K562 (cell line): ENCODE results near the gene LTA. TPM values are rescaled to one million over a fixed set of nuclear protein-coding genes. Genes with fewer than 3 reads are reported as not detected.

Experiments used
- ATAC-seq: fragments of 200-7000 bp; cut with Tn5 transposase; 3 replicates; pipeline ENCODE4 v1.9.1; 2020; ENCODE audit warnings: moderate library complexity
- BruUV-seq: library from RNA; stranded (reverse); fragments of 400-500 nt; replicated peaks from 2 replicates; lab custom pipeline; 2021; lab: Mats Ljungman, UMichigan
- CTCF ChIA-PET: fragments of 300-600 bp; formaldehyde crosslinking; extraction: SDS; loops from one replicate; lab custom pipeline; 2021; ENCODE audit warnings: low intra/inter-chr PET ratio; lab: Yijun Ruan, JAX
- POLR2A ChIA-PET: fragments of 300-600, 350-650 bp; sonication (Branson Sonifier 250); formaldehyde crosslinking; extraction: SDS; loops from one replicate; lab custom pipeline; 2021; ENCODE audit warnings: antibody characterized with exemption, inconsistent platforms; lab: Yijun Ruan, JAX
- DNase-seq, 4 experiments: peaks; one replicate each; pipeline versions ENCODE4 v3.0.0 to v3.0.0-alpha.2; 2011 to 2018; ENCODE audit warnings: low spot score in 3 of 4, mixed read lengths in 3 of 4; ENCODE audit errors: extremely low read depth in 1 of 4
- FAIRE-seq: peaks from 2 replicates; lab custom pipeline; 2011; peaks lifted over from hg19 to GRCh38; lab: Jason Lieb, UNC
- H2AFZ ChIP-seq: 2 replicates; pipeline ENCODE4 v1.6.0; 2011; ENCODE audit warnings: low read depth, low read length, control low read depth, inconsistent platforms
- H3K27ac ChIP-seq: fragments of 200-600 bp; 3 replicates; pipeline ENCODE4 v1.8.0; 2011; ENCODE audit warnings: low read depth, mild to moderate bottlenecking, control low read depth, inconsistent platforms, low read length, moderate library complexity, mixed read lengths; ENCODE audit errors: extremely low read depth
- H3K27me3 ChIP-seq, 2 experiments: fragments of 300-600 bp in 1 of 2; 2 replicates in 1 of 2; 3 replicates in 1 of 2; pipeline versions ENCODE4 v1.6.0 to v1.8.0; 2011; ENCODE audit warnings: inconsistent platforms in 2 of 2, low read length in 2 of 2, mild to moderate bottlenecking in 1 of 2, mixed read lengths in 1 of 2, moderate library complexity in 1 of 2; ENCODE audit not compliant: control insufficient read depth in 2 of 2, insufficient read depth in 2 of 2
- H3K36me3 ChIP-seq: fragments of 300-600 bp; 3 replicates; pipeline ENCODE4 v1.8.0; 2011; ENCODE audit warnings: mild to moderate bottlenecking, low read length, inconsistent platforms; ENCODE audit not compliant: control insufficient read depth, insufficient read depth
- H3K4me1 ChIP-seq, 2 experiments: fragments of 200-600 bp in 1 of 2; replicated peaks in 1 of 2; 2 replicates in 1 of 2; 3 replicates in 1 of 2; pipeline versions ENCODE4 v1.5.1 to v1.8.0; 2011; ENCODE audit warnings: inconsistent platforms in 2 of 2, low read length in 2 of 2, mild to moderate bottlenecking in 1 of 2, mixed read lengths in 1 of 2, moderate library complexity in 1 of 2; ENCODE audit not compliant: control insufficient read depth in 2 of 2, insufficient read depth in 2 of 2
- H3K4me2 ChIP-seq: 2 replicates; pipeline ENCODE4 v1.6.1; 2011; ENCODE audit warnings: low read length, control low read depth, inconsistent platforms, mixed read lengths; ENCODE audit not compliant: insufficient read depth
- H3K4me3 ChIP-seq: fragments of 200-600 bp; sonication (generic), shearing (Covaris generic); 2 replicates; pipeline ENCODE4 v1.5.1; 2016; ENCODE audit warnings: control low read depth, inconsistent platforms
- H3K79me2 ChIP-seq: fragments of 200-600 bp; 3 replicates; pipeline ENCODE4 v1.8.0; 2011; ENCODE audit warnings: low read length, inconsistent platforms; ENCODE audit not compliant: control insufficient read depth, insufficient read depth
- H3K9ac ChIP-seq, 2 experiments: 2 replicates each; pipeline versions ENCODE4 v1.6.0 to v1.6.1; 2011; ENCODE audit warnings: low read depth in 2 of 2, low read length in 2 of 2, control low read depth in 1 of 2, inconsistent platforms in 1 of 2, mild to moderate bottlenecking in 1 of 2, mixed read lengths in 1 of 2; ENCODE audit not compliant: insufficient read depth in 1 of 2
- H3K9me1 ChIP-seq: one replicate; pipeline ENCODE4 v1.6.0; 2011; ENCODE audit warnings: inconsistent platforms, mild to moderate bottlenecking, low read length, moderate library complexity; ENCODE audit not compliant: control insufficient read depth, insufficient read depth
- H3K9me3 ChIP-seq: replicated peaks from 2 replicates; pipeline ENCODE4 v1.5.1; 2011; ENCODE audit warnings: low read depth, low read length, inconsistent platforms; ENCODE audit not compliant: control insufficient read depth, insufficient read depth
- H4K20me1 ChIP-seq: replicated peaks from 2 replicates; pipeline ENCODE4 v1.6.1; 2011; ENCODE audit warnings: low read length, inconsistent platforms, mixed read lengths; ENCODE audit not compliant: control insufficient read depth, insufficient read depth
- ZNF41 ChIP-seq: fragments of 250-450 bp; sonication (Bioruptor Pico); conservative IDR thresholded peaks from 2 replicates; pipeline ENCODE4 v1.4.0; 2020; ENCODE audit warnings: mild to moderate bottlenecking
- ZNF57 ChIP-seq: fragments of 450-650 bp; formaldehyde crosslinking; IDR thresholded peaks from 2 replicates; pipeline ENCODE4 v1.4.0; 2020; ENCODE audit warnings: mild to moderate bottlenecking, moderate library complexity
- WGBS: fragments of 100-300 bp; shearing (Covaris generic); methylation state at CpG from one replicate; pipeline ENCODE4 v1.1.6; 2016; ENCODE audit warnings: low coverage, mixed read lengths; ENCODE audit not compliant: insufficient coverage; ENCODE audit errors: missing lambda C conversion rate; 5-methylcytosine and 5-hydroxymethylcytosine counted together
- in situ Hi-C: fragments of 300-500 bp; cut with MboI; formaldehyde crosslinking; loops from 4 replicates; pipeline ENCODE4 v1.15.0; 2018; ENCODE audit warnings: inconsistent platforms, mixed read lengths
- intact Hi-C: fragments of 100-400 bp; cut with micrococcal nuclease; formaldehyde crosslinking; loops from 2 replicates; pipeline ENCODE4 v1.14.2; 2022
- polyA plus RNA-seq, 8 experiments: library from polyadenylated mRNA; depleted of rRNA in 4 of 8; stranded (reverse) in 5 of 8; unstranded in 3 of 8; fragments of >200 nt; fragmentation: Nextera tagmentation in 2 of 8; fragmentation: Illumina TruSeq in 1 of 8; extraction: Ambion mirVana in 2 of 8; extraction: Trizol in 1 of 8; gene quantifications; 2 replicates each; pipeline versions ENCODE4 v1.2.1 to v1.2.3, GENCODE V29; 2011 to 2014; ENCODE audit warnings: inconsistent platforms in 1 of 8, missing spikeins in 1 of 8
- total RNA-seq, 7 experiments: library from RNA; depleted of rRNA in 6 of 7; stranded (reverse); fragments of >200 nt in 6 of 7; fragmentation: Illumina TruSeq in 2 of 7; extraction: Trizol in 2 of 7; gene quantifications; 2 replicates each; pipeline versions ENCODE4 v1.2.1 to v1.2.3, GENCODE V29; 2011 to 2021; ENCODE audit warnings: low replicate concordance in 1 of 7
- TF ChIP-seq, protein P1 (sequence below): IDR thresholded peaks from 2 replicates; pipeline ENCODE4 v1.6.1; 2012; ENCODE audit warnings: low read depth, low read length, improper control_type of control experiment, borderline replicate concordance
- TF ChIP-seq, protein P2 (sequence below): fragments of 250-450 bp; sonication (Bioruptor Pico); IDR thresholded peaks from 2 replicates; pipeline ENCODE4 v1.9.0; 2021; ENCODE audit warnings: mild to moderate bottlenecking, inconsistent platforms

The LTA gene
- total and polyA plus RNA-seq, 9 of the 15 experiments (the other 6 are each of a cell fraction or from before 2014, with no cell fraction given): 0.80 TPM; not detected in 8

DNA sequence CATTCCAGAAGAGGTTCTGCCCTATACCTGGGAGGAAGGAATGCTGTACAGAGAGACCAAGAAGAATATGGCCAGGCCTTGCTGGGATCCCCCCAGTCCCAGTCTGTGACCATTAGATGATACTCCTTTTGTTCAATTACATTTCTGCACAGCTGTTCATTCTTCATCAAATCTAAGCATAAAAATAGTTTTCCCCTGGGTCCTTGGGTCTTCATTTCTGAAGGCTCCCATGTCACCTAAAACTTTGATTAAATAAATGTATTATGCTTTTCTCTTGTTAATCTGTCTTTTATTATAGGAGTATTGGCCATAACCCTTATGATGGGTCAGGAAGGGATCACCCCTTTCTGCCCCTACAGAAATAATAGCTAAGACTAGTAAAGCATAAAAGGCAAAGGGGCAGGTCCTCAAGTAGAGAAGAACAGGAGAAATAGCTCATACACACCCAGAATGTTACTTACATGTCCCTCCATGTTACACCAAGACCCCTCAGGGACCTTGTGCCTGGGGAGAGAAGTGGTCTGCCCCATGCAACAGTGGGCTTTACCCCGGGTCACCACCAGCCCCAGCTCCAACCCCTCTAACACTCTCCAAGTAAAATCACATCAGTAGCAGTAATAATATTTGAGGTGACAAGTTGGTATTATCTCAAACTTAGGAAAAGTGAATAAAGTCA lies 2.1 kb upstream of the LTA start:
- H3K9me1 ChIP-seq: no peaks in the 10 kb centered on the region
- WGBS: 6% methylated on average over 1 of the region's 1 CpG
- no TSS peak for BruUV-seq
- no peaks in the 10 kb centered on the region for H4K20me1 ChIP-seq
- no peaks in the 10 kb centered on the region for H3K79me2 ChIP-seq
- POLR2A ChIA-PET: interaction anchor here (0.7 to 2.6 kb wide), 7 partner anchors 10 to 237 kb away, joined by 3 to 9 read pairs (median 4); partner anchors contain the start of genes DDX39B, LSM2, LST1 and NCR3
- H3K27me3 ChIP-seq: no peaks in the 10 kb centered on the region
- no peaks in the 10 kb centered on the region for H3K36me3 ChIP-seq
- no peaks in the 10 kb centered on the region for H3K9me3 ChIP-seq
- CTCF ChIA-PET: no interaction called here
- H3K4me2 ChIP-seq: no peak overlapping the region
- intact Hi-C loops: no loop called here
- DNase-seq (no peak), ATAC-seq (no peak), FAIRE-seq (peak; percentile 37)
- H3K4me3 ChIP-seq: no peak overlapping the region
- H3K9ac ChIP-seq: no peak overlapping the region
- no peak overlapping the region for H2AFZ ChIP-seq
- in situ Hi-C loops: no loop called here
- TF ChIP-seq, protein P1, sequence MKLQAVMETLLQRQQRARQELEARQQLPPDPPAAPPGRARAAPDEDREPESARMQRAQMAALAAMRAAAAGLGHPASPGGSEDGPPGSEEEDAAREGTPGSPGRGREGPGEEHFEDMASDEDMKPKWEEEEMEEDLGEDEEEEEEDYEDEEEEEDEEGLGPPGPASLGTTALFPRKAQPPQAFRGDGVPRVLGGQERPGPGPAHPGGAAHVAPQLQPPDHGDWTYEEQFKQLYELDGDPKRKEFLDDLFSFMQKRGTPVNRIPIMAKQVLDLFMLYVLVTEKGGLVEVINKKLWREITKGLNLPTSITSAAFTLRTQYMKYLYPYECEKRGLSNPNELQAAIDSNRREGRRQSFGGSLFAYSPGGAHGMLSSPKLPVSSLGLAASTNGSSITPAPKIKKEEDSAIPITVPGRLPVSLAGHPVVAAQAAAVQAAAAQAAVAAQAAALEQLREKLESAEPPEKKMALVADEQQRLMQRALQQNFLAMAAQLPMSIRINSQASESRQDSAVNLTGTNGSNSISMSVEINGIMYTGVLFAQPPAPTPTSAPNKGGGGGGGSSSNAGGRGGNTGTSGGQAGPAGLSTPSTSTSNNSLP: no peak
- no peak for TF ChIP-seq ZNF41 (CRISPR knock-in tag)
- TF ChIP-seq ZNF57 (CRISPR knock-in tag): no peak
- TF ChIP-seq, protein P2, sequence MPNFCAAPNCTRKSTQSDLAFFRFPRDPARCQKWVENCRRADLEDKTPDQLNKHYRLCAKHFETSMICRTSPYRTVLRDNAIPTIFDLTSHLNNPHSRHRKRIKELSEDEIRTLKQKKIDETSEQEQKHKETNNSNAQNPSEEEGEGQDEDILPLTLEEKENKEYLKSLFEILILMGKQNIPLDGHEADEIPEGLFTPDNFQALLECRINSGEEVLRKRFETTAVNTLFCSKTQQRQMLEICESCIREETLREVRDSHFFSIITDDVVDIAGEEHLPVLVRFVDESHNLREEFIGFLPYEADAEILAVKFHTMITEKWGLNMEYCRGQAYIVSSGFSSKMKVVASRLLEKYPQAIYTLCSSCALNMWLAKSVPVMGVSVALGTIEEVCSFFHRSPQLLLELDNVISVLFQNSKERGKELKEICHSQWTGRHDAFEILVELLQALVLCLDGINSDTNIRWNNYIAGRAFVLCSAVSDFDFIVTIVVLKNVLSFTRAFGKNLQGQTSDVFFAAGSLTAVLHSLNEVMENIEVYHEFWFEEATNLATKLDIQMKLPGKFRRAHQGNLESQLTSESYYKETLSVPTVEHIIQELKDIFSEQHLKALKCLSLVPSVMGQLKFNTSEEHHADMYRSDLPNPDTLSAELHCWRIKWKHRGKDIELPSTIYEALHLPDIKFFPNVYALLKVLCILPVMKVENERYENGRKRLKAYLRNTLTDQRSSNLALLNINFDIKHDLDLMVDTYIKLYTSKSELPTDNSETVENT (CRISPR knock-in tag): no peak
- peaks cover 0 to 15% of the 10 kb centered on the region in 2 experiments; a peak in 2 of 5 replicates for H3K4me1 ChIP-seq
- no peak overlapping the region for H3K27ac ChIP-seq
